GM10847 (cell line): ENCODE measurements around the gene LILRB5.

ENCODE experiments used
- POLR2A ChIP-seq: IDR thresholded peaks from 2 replicates; pipeline ENCODE4 v1.6.1; 2011; ENCODE audit not compliant: insufficient read length; ENCODE audit errors: extremely low read depth

LILRB5 gene

DNA sequence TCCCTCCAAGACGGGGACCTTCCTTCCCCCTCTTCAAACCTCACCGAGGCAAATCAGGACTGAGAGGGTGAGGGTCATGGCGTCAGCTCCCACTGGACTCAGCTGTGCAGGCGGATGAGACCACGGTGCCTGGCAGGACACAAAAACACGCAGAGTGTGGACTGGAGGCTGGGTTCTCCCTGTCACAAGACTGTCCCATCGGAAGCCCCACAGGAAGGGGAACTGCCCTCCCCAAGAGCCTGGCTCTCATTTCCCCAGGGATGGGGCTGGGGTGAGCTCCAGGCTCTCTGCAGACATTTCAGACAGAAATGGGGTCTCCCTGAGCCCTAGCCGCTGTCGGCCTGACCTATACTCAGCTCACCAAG lies at the start of gene LILRB5:
TSS of gene LILRB5 (minus strand) at position 158 of the 365 bp plus-strand sequence. CDS start at position 78, 80 bp downstream.
- TF ChIP-seq POLR2A, result no peak

DNA sequence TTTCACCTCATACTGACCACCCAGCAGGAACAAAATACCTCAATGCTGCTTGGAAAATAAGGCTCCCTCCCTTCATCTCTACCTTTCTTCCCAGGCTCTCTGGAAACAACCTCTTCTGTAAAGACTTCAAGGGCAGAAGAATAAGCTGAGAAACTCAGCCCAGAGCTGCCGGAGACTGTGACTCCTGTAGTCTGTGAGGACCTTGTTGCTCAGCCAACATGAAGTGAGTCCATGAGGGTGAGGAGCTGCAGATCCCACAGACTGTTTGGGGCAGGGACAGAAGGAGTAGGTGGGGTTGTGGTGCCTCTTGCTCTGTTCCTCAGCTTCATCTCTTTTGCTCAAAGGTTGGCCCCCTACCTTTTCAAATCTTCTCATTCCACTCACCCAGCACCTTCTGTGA lies 48.1 kb upstream of the LILRB5 start:
- TF ChIP-seq POLR2A, result no peak

DNA sequence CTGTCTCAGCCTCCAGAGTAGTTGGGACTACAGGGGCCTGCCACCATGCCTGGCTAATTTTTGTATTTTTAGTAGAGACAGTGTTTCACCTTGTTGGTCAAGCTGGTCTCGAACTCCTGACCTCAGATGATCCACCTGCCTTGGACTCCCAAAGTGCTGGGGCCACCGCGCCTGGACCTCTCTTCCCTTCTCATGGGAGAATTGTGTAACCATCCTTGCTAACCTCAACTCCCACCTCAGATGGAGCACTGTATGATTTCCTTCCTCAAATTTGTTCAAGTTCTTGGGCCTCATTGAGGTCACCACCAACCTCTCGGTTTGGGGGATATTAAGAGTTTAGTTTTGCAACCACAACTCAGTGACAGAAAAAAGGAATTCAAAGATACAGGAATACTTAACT lies 45.2 kb upstream of the LILRB5 start:
- TF ChIP-seq POLR2A, result no peak

DNA sequence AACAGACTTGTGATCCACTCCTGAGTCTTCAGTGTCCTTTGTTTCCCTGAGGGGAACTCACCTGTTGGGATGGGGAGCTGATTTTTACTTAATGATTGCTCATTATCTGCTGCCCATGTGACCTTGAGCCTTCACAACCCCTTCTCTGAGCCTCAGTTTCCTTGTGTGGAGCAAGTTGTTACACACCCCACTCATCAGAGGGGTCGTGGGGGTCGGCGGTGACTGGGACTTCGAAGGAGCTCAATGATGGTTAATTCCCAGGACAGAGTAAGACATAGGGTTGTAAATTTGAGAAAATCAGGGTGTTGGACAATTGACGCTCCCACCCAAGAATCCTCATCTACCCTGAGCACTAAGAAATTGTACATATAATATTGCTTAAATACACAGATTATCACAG lies 42.4 kb upstream of the LILRB5 start:
- TF ChIP-seq POLR2A, result no peak

DNA sequence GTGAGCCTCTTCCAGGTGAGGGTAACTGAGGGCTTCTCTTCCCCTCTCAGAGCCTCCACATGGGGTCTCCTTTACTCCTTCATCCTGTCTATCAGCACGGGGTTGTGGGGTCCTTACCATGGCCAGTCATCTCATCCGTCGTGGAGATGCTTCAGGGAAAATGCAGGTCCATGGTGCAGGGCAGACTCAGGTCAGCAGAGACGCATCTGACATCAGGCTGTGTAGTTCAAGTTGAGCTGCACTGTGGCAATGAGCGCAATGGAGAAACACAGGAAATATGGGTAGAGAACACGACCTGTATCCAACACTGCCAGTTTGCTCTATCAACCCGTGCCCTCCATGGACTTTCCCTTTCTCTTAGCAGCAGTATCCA lies 42.0 kb upstream of the LILRB5 start:
- no peak for TF ChIP-seq POLR2A

DNA sequence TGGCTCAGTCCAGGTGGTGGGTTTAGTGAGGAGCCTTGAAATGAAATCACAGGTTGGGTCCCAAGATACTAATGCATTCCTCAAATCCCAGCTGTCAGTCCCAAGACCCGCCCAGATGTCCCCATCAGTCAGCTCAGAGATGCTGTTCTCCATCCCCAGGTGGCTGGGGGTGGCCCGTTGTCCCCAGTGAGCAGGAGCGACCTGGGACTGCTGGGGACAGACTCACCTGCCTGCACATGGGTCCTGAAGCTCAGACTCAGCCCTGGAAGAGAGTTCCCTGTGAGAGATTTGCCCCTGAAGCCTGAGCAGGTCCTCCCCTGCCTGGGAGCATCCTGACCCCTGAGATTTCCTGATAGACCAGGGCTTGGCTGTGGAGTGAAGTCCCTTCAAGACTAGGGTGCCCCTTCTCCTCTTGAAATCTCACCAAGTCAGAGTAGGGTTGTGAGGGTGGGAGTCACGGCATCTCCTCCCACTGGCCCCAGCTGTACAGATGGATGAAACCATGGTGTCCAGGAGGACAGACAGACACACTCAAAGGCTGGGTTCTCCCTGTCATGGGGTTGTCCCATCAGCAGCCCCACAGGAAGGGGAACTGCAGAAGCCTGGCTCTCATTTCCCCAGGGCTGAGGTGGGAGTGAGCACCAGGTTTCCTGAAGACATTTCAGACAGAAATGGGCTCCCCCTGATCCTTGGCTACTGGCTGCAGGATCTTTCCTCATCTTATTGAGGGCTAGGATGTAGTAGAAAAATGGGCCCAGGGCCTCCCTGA lies 41.5 kb upstream of the LILRB5 start:
- TF ChIP-seq POLR2A, result no peak

DNA sequence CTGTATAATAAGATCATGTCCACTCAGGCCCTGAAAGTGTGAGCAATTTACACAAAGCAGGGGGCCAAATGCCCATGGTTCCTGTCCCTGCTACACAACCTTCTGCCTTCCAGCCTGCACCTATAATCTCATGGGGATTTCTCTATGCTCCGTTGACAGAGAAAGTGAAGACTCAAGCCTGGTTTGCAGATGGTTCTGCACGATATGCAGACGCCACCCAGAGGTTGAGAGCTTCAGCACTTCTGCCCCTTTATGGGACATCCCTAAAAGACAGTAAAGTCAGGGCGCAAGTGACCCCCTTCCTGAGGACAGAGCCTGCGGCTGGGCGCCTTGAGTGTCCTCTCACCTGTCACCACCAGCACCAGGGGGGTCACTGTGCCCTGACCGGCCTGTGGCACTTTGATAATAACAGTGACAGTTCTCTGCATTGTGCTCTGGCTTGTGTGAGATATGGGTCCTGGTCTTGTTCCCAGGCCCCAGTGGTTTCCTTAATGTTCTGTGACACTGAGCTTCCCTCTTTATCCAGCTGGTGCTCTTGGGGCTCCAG lies 40.8 kb upstream of the LILRB5 start:
- TF ChIP-seq POLR2A, result no peak

DNA sequence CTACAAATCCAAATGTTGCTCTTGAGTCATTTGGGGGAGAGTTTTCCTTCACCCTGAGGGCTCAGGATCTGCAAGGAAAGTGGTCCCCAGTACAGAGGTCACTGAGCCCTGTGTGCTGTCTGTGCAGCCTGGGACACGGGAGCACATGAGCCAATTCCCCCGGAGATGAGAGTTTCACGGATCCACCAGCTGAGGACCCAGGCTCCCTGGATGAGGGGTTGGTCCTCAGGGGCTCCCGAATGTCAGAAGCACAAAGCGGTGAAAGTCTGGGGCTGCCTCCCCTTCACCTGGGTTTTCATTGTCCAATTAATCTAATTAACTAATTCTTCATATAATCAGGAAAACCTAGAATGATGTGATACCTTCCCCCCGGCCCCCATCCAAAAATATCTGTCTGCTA lies 37.5 kb upstream of the LILRB5 start:
- no peak for TF ChIP-seq POLR2A

DNA sequence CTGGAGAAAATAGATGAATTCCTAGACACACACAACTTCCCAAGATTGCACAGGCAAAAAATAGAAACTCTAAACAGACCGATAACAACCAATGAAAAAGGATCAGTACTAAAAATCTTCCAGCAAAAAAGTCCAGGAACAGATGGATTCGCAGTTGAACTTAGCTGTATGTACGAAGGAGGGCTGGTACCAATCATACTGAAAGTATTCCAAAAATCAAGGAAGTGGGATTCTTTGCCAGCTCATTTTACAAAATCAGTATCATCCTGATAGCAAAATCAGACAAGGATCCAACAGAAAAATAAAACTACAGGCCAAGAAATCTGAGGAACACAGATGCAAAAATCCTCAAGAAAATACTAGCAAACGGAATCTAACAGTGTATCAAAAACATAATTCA lies 30.4 kb upstream of the LILRB5 start:
- TF ChIP-seq POLR2A, result no peak

DNA sequence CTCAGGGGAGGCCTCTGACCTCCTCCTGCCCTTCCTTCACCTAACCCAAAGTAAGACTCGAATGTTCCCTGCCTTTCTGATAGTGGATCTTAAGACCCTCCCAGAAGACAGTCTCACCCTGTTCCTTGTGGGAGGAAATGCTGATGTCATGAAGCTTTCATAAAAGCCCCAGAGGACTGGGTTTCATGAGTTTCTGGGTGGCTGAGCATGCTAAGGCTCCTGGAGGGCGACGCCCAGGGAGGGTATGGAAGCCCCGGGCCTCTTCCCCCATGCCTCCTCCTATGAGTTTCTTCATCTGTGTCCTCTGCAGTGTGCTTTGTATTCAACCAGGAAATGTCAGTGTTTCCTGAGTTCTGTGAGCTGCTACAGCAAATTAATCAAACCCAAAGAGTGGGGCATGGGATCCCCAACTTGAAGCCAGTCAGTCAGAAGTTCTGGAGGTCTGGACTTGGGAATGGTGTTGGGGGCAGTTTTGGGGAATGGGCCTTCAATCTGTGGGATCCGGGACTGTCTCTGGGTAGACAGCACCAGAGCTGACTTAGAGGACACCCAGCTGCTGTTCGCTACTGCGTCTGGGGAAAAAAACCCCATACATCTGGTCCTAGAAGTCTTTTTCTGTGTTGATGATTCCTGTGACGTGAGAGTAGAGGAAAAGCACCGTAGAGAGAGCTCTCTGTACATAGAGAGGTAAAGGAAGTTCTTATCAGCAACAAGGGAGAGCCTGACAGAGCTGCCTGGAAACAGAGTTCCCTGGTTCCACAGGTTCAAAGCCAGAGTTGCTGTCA lies 25.8 kb upstream of the LILRB5 start:
- TF ChIP-seq POLR2A, result no peak

DNA sequence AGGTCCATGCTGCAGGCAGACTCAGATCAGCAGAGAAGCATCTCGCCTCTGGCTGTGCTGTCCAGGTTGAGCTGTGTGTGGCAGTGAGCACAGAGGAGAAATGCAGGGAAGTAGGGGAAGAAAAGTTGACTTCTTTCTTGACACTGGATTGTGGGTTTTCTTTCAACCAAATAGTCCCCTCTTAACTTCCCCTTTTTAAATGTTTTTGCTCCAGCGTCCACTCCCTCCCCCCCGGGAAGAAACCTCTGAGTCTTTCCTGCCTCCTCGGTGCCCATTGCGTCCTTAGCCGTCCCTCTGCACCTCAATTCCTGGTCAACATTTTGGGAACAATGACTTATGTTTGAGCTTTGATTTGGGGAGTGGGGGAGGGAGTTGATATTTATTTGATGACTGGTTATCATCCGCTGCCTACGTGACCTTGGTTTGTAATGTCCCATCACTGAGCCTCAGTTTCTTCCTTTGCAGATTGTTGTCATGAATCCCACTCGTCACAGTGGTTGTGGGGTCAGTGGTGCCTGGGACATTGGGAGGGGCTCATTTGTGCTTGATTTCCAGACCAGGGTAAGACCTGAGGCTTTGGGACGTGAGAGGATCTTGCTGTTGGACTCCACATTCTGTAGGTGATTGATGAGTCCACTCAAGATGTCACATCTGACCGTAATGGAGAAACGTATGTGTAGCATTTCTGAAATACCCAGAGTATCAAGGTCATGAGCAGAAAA lies 24.1 kb upstream of the LILRB5 start, which contains the start of gene LILRB2:
TSS of gene LILRB2 (minus strand) at position 104 of the 722 bp plus-strand sequence. CDS start 614 bp downstream, outside the sequence.
- no peak for TF ChIP-seq POLR2A

DNA sequence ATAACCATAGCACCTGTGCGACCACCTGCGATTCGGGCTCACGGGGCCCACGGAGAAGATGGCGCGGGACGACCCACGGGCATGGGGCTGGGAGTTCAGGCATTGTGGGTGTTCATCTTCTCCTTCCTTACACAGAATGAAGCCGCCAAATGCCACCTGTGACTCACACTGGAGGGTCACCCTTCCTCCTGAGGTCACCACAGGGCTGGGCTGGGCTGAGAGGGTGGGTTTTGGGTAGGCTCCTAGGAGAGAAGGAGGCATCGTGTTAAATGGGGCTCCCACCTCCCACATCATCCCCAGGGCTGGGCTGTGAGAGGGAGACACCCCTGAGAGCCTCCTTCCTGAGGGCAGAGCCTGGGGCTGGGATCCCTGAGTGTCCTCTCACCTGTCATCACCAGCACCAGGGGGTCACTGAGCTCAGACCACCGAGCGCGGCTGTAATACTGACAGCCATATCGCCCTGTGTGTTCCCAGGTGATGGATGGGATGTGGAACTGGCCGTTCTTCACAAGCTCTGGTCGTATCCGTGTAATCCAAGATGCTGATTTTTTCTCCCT lies 22.4 kb upstream of the LILRB5 start:
- TF ChIP-seq POLR2A, result no peak

DNA sequence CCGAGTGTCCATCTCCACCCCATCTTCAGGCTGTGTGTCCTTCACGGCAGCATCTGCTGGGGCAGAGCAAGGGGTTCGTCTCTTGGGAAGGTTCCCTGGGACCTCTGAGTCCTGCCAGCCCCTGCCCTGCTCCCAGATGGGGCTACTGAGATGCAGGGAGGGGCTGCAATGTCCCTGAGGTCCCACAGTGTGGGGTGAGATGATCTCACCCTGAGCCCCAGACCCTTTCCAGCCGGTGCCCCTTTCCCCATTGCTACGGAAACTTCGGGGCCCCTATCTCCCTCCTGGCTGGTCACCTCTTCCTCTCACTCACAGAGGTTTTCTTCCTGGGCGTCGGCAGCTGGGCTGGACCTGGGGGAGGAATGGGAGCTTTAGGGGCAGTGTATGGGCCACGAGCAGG lies 18.9 kb upstream of the LILRB5 start:
- no peak for TF ChIP-seq POLR2A

DNA sequence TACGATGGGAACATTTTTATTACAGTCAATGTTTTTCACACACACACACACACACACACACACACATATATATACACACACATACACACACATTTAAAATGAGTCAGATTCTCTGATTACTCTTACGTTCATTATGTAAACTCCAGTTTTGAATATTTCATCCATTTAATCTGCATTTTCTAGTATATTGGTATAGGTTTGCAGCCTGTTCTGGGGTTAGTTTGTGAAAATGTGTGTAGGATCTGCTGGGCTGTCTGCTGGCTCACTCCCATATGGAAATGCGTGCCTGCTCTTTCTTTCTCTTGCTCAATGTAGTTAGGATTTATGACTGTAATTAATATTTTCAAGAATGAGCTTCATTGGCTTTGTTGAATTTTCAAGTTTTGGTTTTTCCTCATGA lies 16.7 kb upstream of the LILRB5 start:
- TF ChIP-seq POLR2A, result no peak

DNA sequence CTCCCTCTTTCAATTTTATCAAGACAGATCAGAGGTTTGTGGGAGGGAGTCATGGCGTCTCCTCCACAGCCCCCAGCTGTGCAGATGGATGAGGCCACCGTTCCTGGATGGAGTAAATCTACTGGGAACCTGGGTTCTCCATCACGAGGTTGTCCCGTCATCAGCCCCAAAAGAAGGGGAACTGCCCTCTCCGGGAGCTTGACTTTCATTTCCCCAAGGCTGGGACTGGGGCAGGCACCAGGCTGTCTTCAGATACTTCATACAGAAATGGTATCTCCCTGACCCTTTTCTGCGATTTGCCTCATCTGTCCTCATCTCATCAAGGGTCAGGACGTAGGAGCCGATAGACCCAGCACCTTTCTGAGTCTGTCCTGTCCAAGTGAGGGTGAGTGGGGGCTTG lies 14.0 kb upstream of the LILRB5 start:
- TF ChIP-seq POLR2A, result no peak
